Gastroesophageal sphincter (tissue), 4 donors: ENCODE measurements around the gene OVOL2. TPM values are rescaled to one million over a fixed set of nuclear protein-coding genes. Genes with fewer than 3 reads are reported as not detected.
"Not testable (repeated sequence)": the region's sequence is repeated elsewhere in the genome, so short reads cannot be mapped to it uniquely, and the experiment has no call there.

Experiments used
- ATAC-seq: fragments of 150-250 bp; one replicate; pipeline ENCODE4 v1.9.1; 2016; ENCODE audit warnings: mild to moderate bottlenecking, moderate library complexity
- H3K27ac ChIP-seq, 4 donors: fragments of 200-600 bp; sonication (generic) in 3 of 4; 1 replicate in 3 of 4; 2 replicates in 1 of 4; pipeline ENCODE4 v1.5.1; 2016 to 2019
- H3K27me3 ChIP-seq: fragments of 200-600 bp; sonication (generic); one replicate; pipeline ENCODE4 v1.5.1; 2019
- H3K36me3 ChIP-seq, 2 donors: fragments of 200-600 bp; sonication (generic); one replicate each; pipeline ENCODE4 v1.5.1; 2019; ENCODE audit warnings: control low read depth in 1 of 2
- H3K4me1 ChIP-seq, 3 donors: fragments of 200-600 bp; sonication (generic); 1 replicate in 2 of 3; 2 replicates in 1 of 3; pipeline ENCODE4 v1.5.1; 2016 to 2019; ENCODE audit warnings: control low read depth in 2 of 3
- H3K4me3 ChIP-seq, 2 donors: fragments of 200-600 bp; sonication (generic); one replicate each; pipeline ENCODE4 v1.5.1; 2019; ENCODE audit warnings: mild to moderate bottlenecking in 1 of 2, moderate library complexity in 1 of 2
- H3K9me3 ChIP-seq, 3 donors: fragments of 200-600 bp; sonication (generic); one replicate each; pipeline ENCODE4 v1.5.1; 2017 to 2019; ENCODE audit warnings: control low read depth in 2 of 3
- EP300 ChIP-seq: sonication (generic); formaldehyde crosslinking; IDR thresholded peaks from one replicate; pipeline ENCODE4 v1.6.1; 2017; ENCODE audit warnings: antibody characterized with exemption, mild to moderate bottlenecking
- POLR2A ChIP-seq, 2 donors: fragments of 450-650 bp; IDR thresholded peaks; one replicate each; pipeline ENCODE4 v1.6.1; 2017; ENCODE audit warnings: antibody characterized with exemption in 2 of 2, mild to moderate bottlenecking in 2 of 2, moderate library complexity in 1 of 2
- POLR2AphosphoS5 ChIP-seq: sonication (generic); formaldehyde crosslinking; IDR thresholded peaks from one replicate; pipeline ENCODE4 v1.6.1; 2017; ENCODE audit warnings: antibody characterized with exemption
- WGBS, 2 donors: methylation state at CpG; one replicate each; pipeline ENCODE4 v1.1.5; 2018; ENCODE audit warnings: low coverage in 1 of 2; 5-methylcytosine and 5-hydroxymethylcytosine counted together
- total RNA-seq, 4 donors: library from RNA; depleted of rRNA; stranded (reverse); fragments of >200 nt; gene quantifications; one replicate each; pipeline ENCODE4 v1.1.0, GENCODE V29; 2016
- TF ChIP-seq, protein P1 (sequence below), 4 experiments: fragments of 200-600 bp in 2 of 4; fragments of 450-650 bp in 2 of 4; sonication (generic) in 1 of 4; IDR thresholded peaks; one replicate each; pipeline ENCODE4 v1.5.1; 2017 to 2019; ENCODE audit warnings: antibody characterized with exemption in 4 of 4, mild to moderate bottlenecking in 2 of 4, moderate library complexity in 2 of 4

OVOL2 gene
- total RNA-seq, 4 donors from 2014 or later, result 0.69 TPM; not detected in 3

DNA sequence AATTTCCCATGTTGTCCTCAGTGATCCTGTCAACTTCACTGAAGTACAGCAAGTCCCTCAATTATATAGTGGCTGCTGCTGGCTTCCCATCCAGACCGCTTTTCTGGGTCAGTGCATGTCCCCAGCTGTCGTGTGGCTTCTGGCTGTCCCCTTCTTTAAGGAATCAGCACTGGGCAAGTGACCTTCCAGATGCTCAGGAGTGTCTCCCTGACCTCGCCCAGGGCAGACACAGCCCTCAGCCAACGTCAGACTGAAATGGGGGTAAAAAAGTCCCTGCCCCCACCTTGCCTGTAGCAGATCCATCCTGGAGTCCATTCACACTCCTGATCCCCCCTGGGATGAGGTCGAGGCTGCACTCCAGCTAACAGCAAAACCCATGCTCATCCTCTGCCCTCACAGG lies 23.7 kb downstream of the OVOL2 start:
- no peak overlapping the region for H3K4me3 ChIP-seq
- H3K27me3 ChIP-seq, result peaks cover 8% of the 10 kb centered on the region
- H3K36me3 ChIP-seq, result no peaks in the 10 kb centered on the region
- no peak overlapping the region for H3K27ac ChIP-seq
- TF ChIP-seq EP300, result no peak
- no peak for TF ChIP-seq POLR2A (IDR thresholded peaks at IDR 0.05)
- TF ChIP-seq, protein P1, sequence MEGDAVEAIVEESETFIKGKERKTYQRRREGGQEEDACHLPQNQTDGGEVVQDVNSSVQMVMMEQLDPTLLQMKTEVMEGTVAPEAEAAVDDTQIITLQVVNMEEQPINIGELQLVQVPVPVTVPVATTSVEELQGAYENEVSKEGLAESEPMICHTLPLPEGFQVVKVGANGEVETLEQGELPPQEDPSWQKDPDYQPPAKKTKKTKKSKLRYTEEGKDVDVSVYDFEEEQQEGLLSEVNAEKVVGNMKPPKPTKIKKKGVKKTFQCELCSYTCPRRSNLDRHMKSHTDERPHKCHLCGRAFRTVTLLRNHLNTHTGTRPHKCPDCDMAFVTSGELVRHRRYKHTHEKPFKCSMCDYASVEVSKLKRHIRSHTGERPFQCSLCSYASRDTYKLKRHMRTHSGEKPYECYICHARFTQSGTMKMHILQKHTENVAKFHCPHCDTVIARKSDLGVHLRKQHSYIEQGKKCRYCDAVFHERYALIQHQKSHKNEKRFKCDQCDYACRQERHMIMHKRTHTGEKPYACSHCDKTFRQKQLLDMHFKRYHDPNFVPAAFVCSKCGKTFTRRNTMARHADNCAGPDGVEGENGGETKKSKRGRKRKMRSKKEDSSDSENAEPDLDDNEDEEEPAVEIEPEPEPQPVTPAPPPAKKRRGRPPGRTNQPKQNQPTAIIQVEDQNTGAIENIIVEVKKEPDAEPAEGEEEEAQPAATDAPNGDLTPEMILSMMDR (IDR thresholded peaks at IDR 0.05), result no peak
- no peak for TF ChIP-seq POLR2AphosphoS5
- H3K4me1 ChIP-seq, result no peaks in the 10 kb centered on the region
- WGBS, 2 donors, result no CpG with 5 or more reads among the region's 5 CpGs
- no peak for ATAC-seq
- H3K9me3 ChIP-seq, result no peaks in the 10 kb centered on the region

GRCh38 chr20:18032977-18033892 lies 24.5 kb downstream of the OVOL2 start:
- no peak for TF ChIP-seq POLR2A (IDR thresholded peaks at IDR 0.05)
- peaks cover 8% of the 10 kb centered on the region for H3K27me3 ChIP-seq
- H3K36me3 ChIP-seq, result no peaks in the 10 kb centered on the region
- no peak overlapping the region for H3K4me3 ChIP-seq
- 74 to 76% methylated on average over 15 to 17 of the region's 17 CpGs for WGBS, 2 donors
- no peaks in the 10 kb centered on the region for H3K9me3 ChIP-seq
- ATAC-seq, result no peak
- H3K4me1 ChIP-seq, result no peaks in the 10 kb centered on the region
- no peak overlapping the region for H3K27ac ChIP-seq

DNA sequence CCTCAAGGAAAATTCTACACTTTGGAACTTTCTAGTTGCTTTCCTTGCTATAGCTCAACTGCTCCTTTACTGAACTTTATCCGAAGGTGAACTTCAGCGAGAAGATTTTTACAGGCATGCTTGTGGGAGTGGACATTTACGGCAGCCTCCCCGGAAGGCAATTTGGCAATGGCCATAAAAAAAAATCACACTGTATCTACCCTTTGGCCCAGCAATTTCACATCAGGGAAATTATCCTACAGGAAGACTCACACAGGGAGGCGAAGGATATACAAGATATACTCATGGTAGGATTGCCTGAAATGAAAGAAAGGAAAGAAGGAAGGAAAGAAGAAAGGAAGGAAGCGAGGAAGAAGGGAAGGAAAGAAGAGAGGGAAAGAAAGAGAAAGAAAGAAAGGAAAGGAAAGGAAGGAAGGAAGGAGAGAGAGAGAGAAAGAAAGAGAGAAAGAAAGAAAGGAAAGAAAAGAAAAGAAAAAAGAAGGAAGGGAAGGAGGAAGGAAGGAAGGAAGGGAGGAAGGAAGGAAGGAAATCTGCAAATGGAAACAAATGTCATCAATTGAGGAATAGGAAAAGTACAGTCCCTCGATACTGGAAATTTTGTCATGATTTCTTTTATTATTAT lies 25.7 kb downstream of the OVOL2 start:
- 69 to 74% methylated on average over 2 to 7 of the region's 7 CpGs for WGBS, 2 donors
- Histone ChIP-seq H3K27me3 (peaks cover 8% of the 10 kb centered on the region), H3K27ac (no peak overlapping the region), H3K9me3 (no peaks in the 10 kb centered on the region), H3K36me3 (no peaks in the 10 kb centered on the region), H3K4me1 (no peaks in the 10 kb centered on the region), H3K4me3 (no peak overlapping the region)
- no peak for ATAC-seq
- TF ChIP-seq, protein P1 (IDR thresholded peaks at IDR 0.05), result no peak
- no peak for TF ChIP-seq POLR2A (IDR thresholded peaks at IDR 0.05)
- TF ChIP-seq POLR2AphosphoS5, result no peak
- no peak for TF ChIP-seq EP300

DNA sequence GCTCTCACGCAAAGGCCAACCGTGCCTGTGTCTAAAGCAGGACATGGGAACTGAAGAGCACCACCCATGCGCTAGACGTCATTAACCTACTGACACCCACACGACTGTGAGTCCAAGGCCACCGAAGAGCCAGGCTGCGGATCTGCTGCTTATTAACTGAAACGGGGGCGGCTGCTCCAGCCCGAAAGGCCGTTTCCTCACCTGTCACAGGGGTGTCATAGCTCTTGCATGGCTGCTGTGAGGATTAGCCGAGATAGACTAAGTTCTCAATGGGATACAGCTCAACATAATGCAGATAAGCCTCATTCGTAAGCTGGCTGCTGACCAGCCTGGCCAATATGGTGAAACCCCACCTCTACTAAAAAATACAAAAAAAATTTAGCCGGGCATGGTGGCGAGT lies 26.7 kb downstream of the OVOL2 start:
- no peak for ATAC-seq
- Histone ChIP-seq H3K27ac (no peak overlapping the region), H3K27me3 (peaks cover 8% of the 10 kb centered on the region), H3K4me3 (no peak overlapping the region), H3K4me1 (no peaks in the 10 kb centered on the region), H3K36me3 (no peaks in the 10 kb centered on the region), H3K9me3 (no peaks in the 10 kb centered on the region)
- TF ChIP-seq EP300 (no peak), POLR2A (IDR thresholded peaks at IDR 0.05) (no peak), POLR2AphosphoS5 (no peak)
- TF ChIP-seq, protein P1 (IDR thresholded peaks at IDR 0.05), result no peak
- WGBS, 2 donors, result 82 to 85% methylated on average over 3 to 6 of the region's 15 CpGs

- no peak for ATAC-seq
- no peak for TF ChIP-seq POLR2A (IDR thresholded peaks at IDR 0.05)
- no peak for TF ChIP-seq POLR2AphosphoS5
- no peak for TF ChIP-seq EP300
- TF ChIP-seq, protein P1 (IDR thresholded peaks at IDR 0.05), result no peak
- WGBS, 2 donors, result 76 to 94% methylated on average over 6 of the region's 8 CpGs
- peaks cover 8% of the 10 kb centered on the region for H3K27me3 ChIP-seq
- H3K27ac ChIP-seq, result no peak overlapping the region
- H3K36me3 ChIP-seq, result no peaks in the 10 kb centered on the region
- H3K4me1 ChIP-seq, result no peaks in the 10 kb centered on the region
- no peak overlapping the region for H3K4me3 ChIP-seq
- no peaks in the 10 kb centered on the region for H3K9me3 ChIP-seq
Measured at GRCh38 chr20:18030020-18030419, 27.7 kb downstream of the OVOL2 start.

DNA sequence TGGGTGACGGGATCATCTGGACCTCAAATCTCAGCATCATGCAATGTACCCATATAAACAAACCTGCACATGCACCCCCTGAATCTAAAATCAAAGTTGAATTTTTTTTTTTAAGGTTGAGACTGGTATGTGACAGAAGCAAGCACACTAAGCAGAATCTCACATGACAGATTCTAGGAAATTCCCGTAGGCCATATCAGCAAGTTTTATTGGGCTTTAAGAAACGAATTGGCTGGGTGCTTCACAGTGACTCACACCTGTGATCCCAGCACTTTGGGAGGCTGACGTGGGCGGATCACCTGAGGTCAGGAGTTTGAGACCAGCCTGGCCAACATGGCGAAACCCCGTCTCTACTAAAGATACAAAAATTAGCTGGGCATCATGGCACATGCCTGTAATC lies 30.7 kb downstream of the OVOL2 start:
- H3K27me3 ChIP-seq, H3K4me3 ChIP-seq, H3K9me3 ChIP-seq, ATAC-seq, H3K4me1 ChIP-seq, H3K36me3 ChIP-seq, H3K27ac ChIP-seq: not testable (repeated sequence)
- WGBS, 2 donors, result 80 to 81% methylated on average over 2 to 7 of the region's 7 CpGs
